Measurements from ENCODE around the gene MINDY4.

The MINDY4 gene

GRCh38 chr7:30790356-30790755, 19.1 kb downstream of the MINDY4 start:
- Histone ChIP-seq H3K27ac (replicated peaks) (no peak overlapping the region), H3K4me3 (replicated peaks; ENCODE audit: insufficient read depth, low read length) (no peak overlapping the region), H3K27me3 (ENCODE audit: insufficient read depth, poor library complexity, severe bottlenecking) (no peaks in the 10 kb centered on the region)
- TF ChIP-seq, protein P1, sequence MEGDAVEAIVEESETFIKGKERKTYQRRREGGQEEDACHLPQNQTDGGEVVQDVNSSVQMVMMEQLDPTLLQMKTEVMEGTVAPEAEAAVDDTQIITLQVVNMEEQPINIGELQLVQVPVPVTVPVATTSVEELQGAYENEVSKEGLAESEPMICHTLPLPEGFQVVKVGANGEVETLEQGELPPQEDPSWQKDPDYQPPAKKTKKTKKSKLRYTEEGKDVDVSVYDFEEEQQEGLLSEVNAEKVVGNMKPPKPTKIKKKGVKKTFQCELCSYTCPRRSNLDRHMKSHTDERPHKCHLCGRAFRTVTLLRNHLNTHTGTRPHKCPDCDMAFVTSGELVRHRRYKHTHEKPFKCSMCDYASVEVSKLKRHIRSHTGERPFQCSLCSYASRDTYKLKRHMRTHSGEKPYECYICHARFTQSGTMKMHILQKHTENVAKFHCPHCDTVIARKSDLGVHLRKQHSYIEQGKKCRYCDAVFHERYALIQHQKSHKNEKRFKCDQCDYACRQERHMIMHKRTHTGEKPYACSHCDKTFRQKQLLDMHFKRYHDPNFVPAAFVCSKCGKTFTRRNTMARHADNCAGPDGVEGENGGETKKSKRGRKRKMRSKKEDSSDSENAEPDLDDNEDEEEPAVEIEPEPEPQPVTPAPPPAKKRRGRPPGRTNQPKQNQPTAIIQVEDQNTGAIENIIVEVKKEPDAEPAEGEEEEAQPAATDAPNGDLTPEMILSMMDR (IDR thresholded peaks at IDR 0.05; ENCODE audit: insufficient read depth, low read length), result no peak
- no peak for TF ChIP-seq SPI1 (IDR thresholded peaks at IDR 0.05; ENCODE audit: borderline replicate concordance, low read depth)
- TF ChIP-seq POLR2AphosphoS5 (IDR thresholded peaks at IDR 0.05; ENCODE audit: low read depth), result no peak
- TF ChIP-seq, protein P2, sequence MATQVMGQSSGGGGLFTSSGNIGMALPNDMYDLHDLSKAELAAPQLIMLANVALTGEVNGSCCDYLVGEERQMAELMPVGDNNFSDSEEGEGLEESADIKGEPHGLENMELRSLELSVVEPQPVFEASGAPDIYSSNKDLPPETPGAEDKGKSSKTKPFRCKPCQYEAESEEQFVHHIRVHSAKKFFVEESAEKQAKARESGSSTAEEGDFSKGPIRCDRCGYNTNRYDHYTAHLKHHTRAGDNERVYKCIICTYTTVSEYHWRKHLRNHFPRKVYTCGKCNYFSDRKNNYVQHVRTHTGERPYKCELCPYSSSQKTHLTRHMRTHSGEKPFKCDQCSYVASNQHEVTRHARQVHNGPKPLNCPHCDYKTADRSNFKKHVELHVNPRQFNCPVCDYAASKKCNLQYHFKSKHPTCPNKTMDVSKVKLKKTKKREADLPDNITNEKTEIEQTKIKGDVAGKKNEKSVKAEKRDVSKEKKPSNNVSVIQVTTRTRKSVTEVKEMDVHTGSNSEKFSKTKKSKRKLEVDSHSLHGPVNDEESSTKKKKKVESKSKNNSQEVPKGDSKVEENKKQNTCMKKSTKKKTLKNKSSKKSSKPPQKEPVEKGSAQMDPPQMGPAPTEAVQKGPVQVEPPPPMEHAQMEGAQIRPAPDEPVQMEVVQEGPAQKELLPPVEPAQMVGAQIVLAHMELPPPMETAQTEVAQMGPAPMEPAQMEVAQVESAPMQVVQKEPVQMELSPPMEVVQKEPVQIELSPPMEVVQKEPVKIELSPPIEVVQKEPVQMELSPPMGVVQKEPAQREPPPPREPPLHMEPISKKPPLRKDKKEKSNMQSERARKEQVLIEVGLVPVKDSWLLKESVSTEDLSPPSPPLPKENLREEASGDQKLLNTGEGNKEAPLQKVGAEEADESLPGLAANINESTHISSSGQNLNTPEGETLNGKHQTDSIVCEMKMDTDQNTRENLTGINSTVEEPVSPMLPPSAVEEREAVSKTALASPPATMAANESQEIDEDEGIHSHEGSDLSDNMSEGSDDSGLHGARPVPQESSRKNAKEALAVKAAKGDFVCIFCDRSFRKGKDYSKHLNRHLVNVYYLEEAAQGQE (IDR thresholded peaks at IDR 0.05; ENCODE audit: insufficient replicate concordance, low read depth), result no peak
- TF ChIP-seq GABPA (IDR thresholded peaks at IDR 0.05; ENCODE audit: low read depth), result no peak
- no peak for DNase-seq (ENCODE audit: low read depth in 1 of 2, low spot score in 1 of 2)

DNA sequence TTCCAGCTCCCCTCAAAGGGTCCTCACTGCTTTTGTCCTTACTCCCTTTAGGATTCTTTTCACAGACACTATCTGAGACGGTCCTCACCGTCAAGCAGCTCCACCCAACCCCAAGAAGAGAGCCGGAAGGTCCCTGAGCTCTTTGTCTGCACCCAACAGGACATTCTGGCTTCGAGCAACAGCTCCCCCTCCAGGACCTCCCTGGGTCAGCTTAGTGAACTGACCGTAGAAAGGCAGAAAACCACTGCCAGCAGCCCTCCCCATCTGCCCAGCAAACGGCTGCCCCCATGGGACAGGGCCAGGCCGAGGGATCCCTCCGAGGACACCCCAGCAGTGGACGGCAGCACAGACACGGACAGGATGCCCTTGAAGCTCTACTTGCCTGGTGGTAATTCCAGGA, 19.9 kb downstream of the MINDY4 start:
- Histone ChIP-seq H3K4me3 (replicated peaks; ENCODE audit: insufficient read depth, low read length) (no peak overlapping the region), H3K27ac (replicated peaks) (no peak overlapping the region), H3K27me3 (ENCODE audit: insufficient read depth, poor library complexity, severe bottlenecking) (no peaks in the 10 kb centered on the region)
- no peak for DNase-seq (ENCODE audit: low read depth in 1 of 2, low spot score in 1 of 2)
- TF ChIP-seq, protein P2 (IDR thresholded peaks at IDR 0.05; ENCODE audit: insufficient replicate concordance, low read depth), result no peak
- TF ChIP-seq POLR2AphosphoS5 (IDR thresholded peaks at IDR 0.05; ENCODE audit: low read depth), result no peak
- no peak for TF ChIP-seq SPI1 (IDR thresholded peaks at IDR 0.05; ENCODE audit: borderline replicate concordance, low read depth)
- TF ChIP-seq GABPA (IDR thresholded peaks at IDR 0.05; ENCODE audit: low read depth), result no peak
- TF ChIP-seq, protein P1 (IDR thresholded peaks at IDR 0.05; ENCODE audit: insufficient read depth, low read length), result no peak

DNA sequence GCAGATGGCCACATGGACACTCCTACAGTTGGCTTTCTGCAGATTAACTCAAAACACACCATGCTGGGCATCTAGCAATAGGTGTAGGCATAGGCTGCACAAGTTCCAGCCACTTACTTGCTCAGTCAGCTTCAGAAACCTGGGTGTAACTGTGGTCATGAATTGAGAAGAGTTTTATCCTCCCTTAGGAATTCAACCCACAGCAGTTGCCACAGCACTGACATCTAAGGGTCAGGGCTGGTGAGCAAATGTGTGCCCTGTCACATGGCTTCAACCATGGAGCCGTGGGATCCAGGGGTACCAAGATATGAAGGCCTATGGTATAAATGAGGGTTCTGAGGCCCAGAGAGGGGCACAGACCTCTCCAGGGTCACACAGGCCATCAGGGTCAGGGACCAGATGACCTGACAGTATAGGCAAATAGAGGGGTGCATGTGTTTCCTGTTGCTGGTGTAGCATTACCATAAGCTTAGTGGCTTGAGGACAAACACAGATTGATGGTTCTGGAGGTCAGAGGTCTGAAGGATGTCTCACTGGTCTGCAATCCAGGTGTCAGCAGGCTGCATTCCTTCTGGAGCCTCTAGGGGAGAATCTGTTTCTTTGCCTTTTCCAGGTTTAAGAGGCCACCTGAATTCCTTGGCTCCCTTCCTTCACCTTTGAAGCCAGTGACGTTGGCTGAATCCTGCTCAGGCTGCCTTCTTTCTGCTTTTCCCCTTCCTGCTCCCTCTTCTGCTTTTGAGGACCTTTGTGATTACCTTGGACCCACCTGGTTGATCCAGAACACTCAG, 24.1 kb downstream of the MINDY4 start:
- Histone ChIP-seq H3K27me3 (ENCODE audit: insufficient read depth, poor library complexity, severe bottlenecking) (no peaks in the 10 kb centered on the region), H3K27ac (replicated peaks) (no peak overlapping the region), H3K4me3 (replicated peaks; ENCODE audit: insufficient read depth, low read length) (no peak overlapping the region)
- no peak for DNase-seq (ENCODE audit: low read depth in 1 of 2, low spot score in 1 of 2)
- TF ChIP-seq, protein P1 (IDR thresholded peaks at IDR 0.05; ENCODE audit: insufficient read depth, low read length), result no peak
- TF ChIP-seq, protein P2 (IDR thresholded peaks at IDR 0.05; ENCODE audit: insufficient replicate concordance, low read depth), result no peak
- TF ChIP-seq SPI1 (IDR thresholded peaks at IDR 0.05; ENCODE audit: borderline replicate concordance, low read depth), result no peak
- TF ChIP-seq POLR2AphosphoS5 (IDR thresholded peaks at IDR 0.05; ENCODE audit: low read depth), result no peak
- no peak for TF ChIP-seq GABPA (IDR thresholded peaks at IDR 0.05; ENCODE audit: low read depth)

Measured in HL-60 (cell line).